IPS DF 19.7 (cell line): ENCODE measurements around the gene RALGAPB.
"Not testable (repeated sequence)": the region's sequence is repeated elsewhere in the genome, so short reads cannot be mapped to it uniquely, and the experiment has no call there.

Source experiments
- DNase-seq: peaks from one replicate; pipeline ENCODE4 v3.0.0-alpha.2; 2013; ENCODE audit warnings: low read depth, low spot score

Gene RALGAPB

GRCh38 chr20:38446441-38447209 lies 26.0 kb upstream of the RALGAPB start:
- DNase-seq: peak; percentile 70

- DNase-seq: no peak
Measured at GRCh38 chr20:38447251-38447661, 25.4 kb upstream of the RALGAPB start.

GRCh38 chr20:38447931-38448675 lies 24.5 kb upstream of the RALGAPB start:
- DNase-seq: no peak

DNA sequence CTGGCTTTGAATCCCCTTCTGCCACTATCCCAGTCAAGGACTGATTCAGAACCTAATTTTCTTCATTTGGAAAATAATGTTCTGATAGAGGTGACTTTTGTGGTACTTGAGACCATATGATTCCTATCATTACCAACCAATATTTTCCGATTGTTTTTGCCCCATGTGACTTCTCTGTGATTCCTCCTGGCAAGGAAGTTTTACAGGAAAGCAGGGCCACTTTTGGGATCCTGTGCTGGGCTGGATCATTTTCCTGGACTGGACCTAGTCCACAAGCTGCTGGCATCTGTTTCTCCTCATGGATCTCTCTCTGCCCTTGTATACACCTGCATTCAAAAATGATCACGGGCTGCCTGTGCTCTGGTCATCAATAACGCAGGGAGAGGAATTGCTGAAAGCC lies 23.6 kb upstream of the RALGAPB start:
- DNase-seq: no peak

DNA sequence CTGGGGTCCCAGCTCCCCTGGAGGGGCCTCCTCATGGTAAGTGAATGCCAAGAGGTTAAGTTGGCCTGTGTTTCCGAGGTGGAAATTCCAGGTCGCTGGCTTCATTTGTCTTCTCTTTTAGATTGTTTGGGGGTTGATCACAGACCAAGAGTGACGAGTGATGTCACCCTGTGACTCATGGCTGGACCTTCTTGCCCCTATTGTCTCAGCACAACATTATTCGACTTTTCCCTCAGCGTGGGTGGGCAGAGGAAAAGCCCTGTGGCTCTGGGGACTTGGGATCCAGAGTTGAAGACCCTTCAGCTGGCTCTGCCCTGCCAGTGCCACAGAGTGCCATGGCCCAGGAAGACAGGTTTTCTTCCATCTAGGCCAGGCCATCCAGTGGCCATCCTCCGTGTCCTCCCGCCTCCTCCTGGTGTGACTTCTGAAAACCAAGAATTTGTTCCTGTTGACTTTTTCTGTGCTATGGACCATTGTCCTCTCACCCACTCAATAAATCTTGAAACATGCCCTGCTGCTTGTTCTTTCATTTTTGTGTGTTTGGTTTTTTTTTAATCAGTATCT lies 22.1 kb upstream of the RALGAPB start:
- DNase-seq: no peak

DNA sequence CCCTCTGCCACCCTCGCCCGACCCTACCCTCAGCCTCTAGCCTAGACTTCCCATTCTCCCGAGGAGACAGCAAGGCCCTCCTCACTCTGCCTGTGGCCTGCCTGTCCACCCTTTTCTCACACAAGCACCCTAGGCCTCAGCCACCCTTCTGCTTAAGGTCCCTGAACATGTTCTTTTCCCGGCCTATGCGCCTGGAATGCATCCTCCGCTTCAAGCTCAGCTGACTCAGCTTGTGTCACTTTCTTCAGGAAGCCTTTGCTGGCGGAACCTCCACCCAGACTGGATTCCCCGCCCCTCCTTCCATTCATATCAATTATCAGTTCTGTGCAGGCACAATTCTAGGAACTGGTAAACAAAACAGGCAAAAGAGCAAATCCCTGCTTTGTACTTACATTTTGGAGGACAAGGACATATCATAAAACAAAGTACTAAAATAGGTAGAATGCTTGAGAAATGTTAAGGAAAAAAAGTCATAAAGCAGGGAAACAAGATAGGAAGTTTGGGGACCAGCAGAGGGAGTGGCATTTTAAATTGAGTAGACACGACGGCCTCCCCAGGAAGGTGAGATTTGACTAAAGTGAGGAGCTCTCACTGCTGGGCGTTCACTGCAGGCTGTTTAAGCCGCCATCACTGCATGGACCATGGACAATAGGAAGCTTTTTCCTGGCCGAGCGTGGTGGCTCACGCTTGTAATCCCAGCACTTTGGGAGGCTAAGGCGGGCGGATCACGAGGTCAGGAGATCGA lies 19.6 kb upstream of the RALGAPB start:
- DNase-seq: no peak

- DNase-seq: no peak
Measured at GRCh38 chr20:38453941-38454340, 18.7 kb upstream of the RALGAPB start.

DNA sequence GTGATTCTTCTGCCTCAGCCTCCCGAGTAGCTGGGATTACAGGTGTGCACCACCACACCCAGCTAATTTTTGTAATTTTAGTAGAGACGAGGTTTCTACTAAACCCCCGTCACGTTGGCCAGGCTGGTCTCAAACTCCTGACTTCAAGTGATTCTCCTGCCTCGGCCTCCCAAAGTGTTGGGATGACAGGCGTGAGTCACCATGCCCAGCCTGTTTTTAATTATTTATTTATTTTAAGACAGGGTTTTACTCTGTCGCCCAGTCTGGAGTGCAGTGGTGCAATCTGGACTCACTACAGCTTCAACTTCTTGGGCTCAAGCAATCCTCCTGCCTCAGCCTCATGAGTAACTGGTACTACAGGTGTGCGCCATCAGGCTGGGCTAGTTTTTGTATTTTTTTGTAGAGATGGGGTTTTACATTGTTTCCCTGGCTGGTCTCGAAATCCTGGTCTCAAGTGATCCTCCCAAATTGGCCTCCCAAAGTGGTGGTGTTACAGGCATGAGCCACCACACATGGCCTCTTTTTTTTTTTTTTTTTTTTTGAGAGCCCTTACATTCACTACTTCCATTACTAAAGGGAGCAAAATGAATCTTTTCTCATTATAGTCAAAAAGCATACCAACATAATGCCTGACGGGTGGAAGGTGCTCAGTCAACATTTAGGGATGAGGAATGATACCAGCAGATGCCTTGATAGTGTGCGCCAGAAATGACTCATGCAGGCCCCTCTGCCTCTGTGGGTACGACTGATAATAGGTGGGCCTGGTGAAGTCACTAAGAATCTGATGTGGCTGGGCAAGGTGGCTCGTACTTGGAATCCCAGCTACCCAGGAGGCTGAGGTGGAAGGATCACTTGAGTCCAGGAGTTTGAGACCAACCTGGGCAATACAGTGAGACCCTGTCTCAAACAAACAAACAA lies 17.8 kb upstream of the RALGAPB start:
- DNase-seq: no peak

DNA sequence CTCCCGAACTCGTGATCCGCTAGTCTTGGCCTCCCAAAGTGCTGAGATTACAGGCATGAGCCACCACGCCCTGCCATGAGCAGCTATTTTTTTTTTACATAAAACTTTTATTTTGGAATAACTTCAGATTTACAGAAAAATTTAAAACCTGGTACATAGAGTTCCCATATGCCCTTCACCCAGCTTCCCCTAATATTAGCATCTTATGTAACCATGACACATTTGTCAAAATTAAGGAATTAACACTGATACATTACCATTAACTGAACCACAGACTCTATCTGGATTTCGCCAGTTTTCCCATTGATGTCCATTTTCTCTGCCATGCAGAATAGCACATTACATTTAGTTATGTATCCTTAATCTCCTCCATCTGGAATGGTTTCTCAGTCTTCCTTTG lies 14.3 kb upstream of the RALGAPB start:
- DNase-seq: no peak

DNA sequence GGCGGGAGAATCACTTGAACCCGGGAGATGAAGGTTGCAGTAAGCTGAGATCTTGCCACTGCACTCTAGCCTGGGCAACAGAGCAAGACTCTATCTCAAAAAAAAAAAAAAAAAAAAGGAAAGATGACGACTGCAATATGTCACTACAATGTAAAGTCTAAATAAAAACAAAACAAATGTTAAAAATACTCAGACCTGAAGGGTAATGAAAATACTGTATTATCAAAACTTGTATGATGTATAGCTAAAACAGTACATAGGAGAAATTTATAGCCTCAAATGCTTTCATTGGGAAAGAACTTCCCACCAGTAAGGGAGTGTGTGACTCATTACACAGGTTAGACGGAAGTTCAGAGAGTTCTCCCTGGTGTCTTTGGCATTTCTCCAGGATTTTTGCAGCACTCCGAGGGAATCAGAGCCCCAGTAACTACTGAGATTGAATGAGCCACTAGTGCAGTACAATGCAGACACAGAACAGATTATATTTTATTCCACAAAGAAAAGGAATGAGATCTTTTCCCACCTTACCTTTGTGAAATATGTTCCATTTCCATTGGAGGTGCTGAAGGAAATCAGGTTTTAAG lies 12.5 kb upstream of the RALGAPB start:
- DNase-seq: no peak

- DNase-seq: not testable (repeated sequence)
Measured at GRCh38 chr20:38460631-38461030, 12.0 kb upstream of the RALGAPB start.

DNA sequence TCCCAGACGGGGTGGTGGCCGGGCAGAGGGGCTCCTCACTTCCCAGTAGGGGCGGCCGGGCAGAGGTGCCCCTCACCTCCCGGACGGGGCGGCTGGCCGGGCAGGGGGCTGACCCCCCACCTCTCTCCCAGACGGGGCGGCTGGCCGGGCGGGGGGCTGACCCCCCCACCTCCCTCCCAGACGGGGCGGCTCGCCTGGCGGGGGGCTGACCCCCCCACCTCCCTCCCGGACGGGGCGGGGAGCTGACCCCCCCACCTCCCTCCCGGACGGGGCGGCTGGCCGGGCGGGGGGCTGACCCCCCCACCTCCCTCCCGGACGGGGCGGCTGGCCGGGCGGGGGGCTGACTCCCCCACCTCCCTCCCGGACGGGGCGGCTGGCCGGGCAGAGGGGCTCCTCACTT lies 11.5 kb upstream of the RALGAPB start:
- DNase-seq: not testable (repeated sequence)

DNA sequence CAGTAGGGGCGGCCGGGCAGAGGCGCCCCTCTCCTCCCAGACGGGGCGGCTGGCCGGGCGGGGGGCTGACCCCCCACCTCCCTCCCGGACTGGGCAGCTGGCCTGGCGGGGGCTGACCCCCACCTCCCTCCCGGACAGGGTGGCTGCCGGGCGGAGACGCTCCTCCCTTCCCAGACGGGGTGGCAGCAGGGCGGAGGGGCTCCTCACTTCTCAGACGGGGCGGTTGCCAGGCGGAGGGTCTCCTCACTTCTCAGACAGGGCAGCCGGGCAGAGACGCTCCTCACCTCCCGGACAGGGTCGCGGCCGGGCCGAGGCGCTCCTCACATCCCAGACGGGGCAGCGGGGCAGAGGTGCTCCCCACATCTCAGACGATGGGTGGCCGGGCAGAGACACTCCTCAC lies 11.1 kb upstream of the RALGAPB start:
- DNase-seq: not testable (repeated sequence)

DNA sequence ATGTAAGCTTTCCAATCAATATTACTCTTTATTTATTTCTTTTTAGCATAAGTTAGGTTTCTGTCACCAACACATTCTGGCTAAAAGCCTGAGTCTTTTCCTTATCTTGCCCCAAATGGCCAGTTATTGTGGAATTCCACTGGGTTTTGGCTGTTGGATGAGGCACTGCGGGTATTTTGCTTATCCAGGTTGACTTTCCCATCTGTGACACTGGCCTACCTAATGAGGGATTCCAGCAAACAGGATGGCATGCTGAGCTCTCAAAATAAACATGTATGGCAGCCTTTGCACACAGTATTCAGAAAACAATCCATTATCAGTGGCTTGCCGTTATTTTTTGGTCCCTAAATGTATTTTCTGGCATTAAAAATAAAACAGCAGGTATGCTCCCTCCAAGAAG lies 6.5 kb upstream of the RALGAPB start:
- DNase-seq: no peak

DNA sequence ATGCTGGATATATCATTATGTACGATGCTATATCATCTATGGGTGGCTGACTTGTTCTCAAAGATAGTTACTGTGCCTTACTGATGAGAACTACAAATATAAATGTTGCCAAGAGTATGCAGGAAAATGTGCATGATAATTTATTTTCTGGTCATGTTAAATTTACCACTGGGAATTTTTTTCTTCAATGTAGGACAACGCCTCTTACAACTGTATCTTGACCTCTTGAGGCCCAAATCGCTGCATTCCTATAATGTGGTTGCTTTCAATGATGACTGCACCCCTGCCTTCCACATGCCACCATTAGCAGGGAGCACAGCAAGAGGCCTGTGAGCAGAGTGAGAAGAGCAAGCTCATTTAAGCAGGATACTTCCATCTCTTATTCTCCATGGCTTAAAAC lies 5.7 kb upstream of the RALGAPB start:
- no peak for DNase-seq

GRCh38 chr20:38471245-38471644 lies 1.4 kb upstream of the RALGAPB start:
- no peak for DNase-seq

DNA sequence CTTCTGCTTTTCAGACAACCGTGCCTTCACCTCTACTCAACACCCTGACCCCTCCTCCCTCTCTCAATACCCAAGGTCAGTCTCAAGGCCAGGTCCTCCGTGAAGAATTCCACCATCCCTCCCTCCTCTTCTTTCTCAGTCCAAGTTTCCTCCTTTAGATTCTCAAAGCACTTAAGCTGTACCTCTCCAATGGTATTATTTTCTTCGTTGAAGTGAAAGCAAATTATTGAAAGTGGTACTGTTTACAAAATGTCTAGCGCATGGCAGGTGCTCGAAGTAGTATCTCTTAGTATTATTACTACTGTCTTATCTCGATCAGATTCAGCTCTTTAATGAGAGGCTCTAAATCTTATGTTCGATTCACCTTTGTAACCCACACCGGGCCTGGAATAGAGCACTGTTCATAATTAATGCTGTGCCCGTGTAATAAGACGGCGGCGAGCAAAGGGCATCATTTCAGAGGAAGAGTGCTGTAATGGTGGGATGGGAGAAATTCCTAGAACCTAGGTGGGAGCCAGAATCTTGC lies 593 bp upstream of the RALGAPB start:
- no peak for DNase-seq

- DNase-seq: no peak
Measured at GRCh38 chr20:38473367-38473795, 738 bp downstream of the RALGAPB start.

DNA sequence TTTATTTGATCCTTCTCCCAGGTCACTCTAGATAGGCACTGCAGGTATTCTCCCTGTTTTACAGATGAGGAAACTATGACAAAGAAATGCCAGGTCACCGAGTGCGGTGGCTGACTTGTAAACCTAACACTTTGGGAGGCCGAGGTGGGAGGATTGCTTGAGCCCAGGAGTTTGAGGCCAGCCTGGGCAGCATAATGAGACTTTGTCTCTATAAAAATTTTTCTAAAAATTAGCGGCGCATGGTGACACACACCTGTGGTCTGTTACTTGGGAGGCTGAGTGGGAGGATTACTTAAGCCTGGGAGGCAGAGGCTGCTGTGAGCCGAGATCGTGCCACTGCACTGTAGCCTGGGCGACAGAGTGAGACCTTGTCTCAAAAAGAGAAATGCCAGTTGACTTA lies 5.1 kb downstream of the RALGAPB start:
- DNase-seq: no peak

DNA sequence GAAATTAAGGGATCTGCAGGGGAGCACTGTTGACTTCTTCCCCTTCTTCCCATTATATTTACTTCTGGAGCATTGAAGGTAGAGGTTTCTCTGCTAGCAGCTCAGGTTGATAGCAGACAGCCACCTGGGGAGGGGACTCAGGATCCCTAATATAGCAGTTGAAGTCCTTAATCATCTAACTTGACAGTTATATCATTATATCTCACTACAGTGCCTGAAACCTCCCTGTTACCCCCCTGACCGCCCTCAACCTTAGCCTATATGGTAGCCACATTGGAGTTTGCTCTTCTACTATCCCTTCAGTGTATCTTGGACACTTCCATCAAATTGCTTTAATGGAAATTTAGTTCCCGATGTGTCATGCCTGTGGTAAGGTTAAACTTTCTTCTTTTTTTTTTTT lies 7.0 kb downstream of the RALGAPB start:
- DNase-seq: no peak
